Thyroid gland (tissue), 4 donors: Measurements from ENCODE around the gene PDZD2.

Experiments used
- CTCF ChIP-seq, 6 experiments: fragments of 200-600 bp in 3 of 6; fragments of 450-650 bp in 3 of 6; sonication (generic) in 3 of 6; IDR thresholded peaks; one replicate each; pipeline ENCODE4 v1.5.1; 2016 to 2019; ENCODE audit warnings: antibody characterized with exemption in 6 of 6, mild to moderate bottlenecking in 2 of 6, inconsistent platforms in 1 of 6, moderate library complexity in 1 of 6
- POLR2A ChIP-seq, 2 donors: fragments of 450-650 bp; IDR thresholded peaks; one replicate each; pipeline ENCODE4 v1.6.1; 2017; ENCODE audit warnings: antibody characterized with exemption in 2 of 2, mild to moderate bottlenecking in 2 of 2, moderate library complexity in 1 of 2

GRCh38 chr5:32071351-32071944, 432.5 kb downstream of the PDZD2 start:
- TF ChIP-seq POLR2A (IDR thresholded peaks at IDR 0.05) (no peak), CTCF (IDR thresholded peaks at IDR 0.05) (no peak)
